Cerebellar nuclear complex (tissue), 1 donor: ENCODE measurements around the gene CABLES2.

ENCODE experiments used
- DNase-seq, 2 experiments: peaks; one replicate each; lab custom pipeline; 2025; lab: John Stamatoyannopoulos, UW

CABLES2 gene

GRCh38 chr20:62404112-62404665, 2.9 kb downstream of the CABLES2 start:
- no peak for DNase-seq

GRCh38 chr20:62403331-62403730, 3.8 kb downstream of the CABLES2 start:
- DNase-seq = no peak

GRCh38 chr20:62402456-62403150, 4.5 kb downstream of the CABLES2 start:
- no peak for DNase-seq

- no peak for DNase-seq
Measured at GRCh38 chr20:62401331-62401779, 5.7 kb downstream of the CABLES2 start.

- no peak for DNase-seq
Measured at GRCh38 chr20:62400541-62400940, 6.5 kb downstream of the CABLES2 start.

GRCh38 chr20:62400021-62400420, 7.1 kb downstream of the CABLES2 start:
- DNase-seq = no peak

GRCh38 chr20:62398120-62398821, 8.8 kb downstream of the CABLES2 start:
- DNase-seq = no peak

GRCh38 chr20:62396367-62397239, 10.5 kb downstream of the CABLES2 start:
- DNase-seq = no peak

- no peak for DNase-seq
Measured at GRCh38 chr20:62395311-62396242, 11.5 kb downstream of the CABLES2 start.

- no peak for DNase-seq
Measured at GRCh38 chr20:62394248-62395245, 12.5 kb downstream of the CABLES2 start.

- DNase-seq = no peak
Measured at GRCh38 chr20:62393830-62394229, 13.3 kb downstream of the CABLES2 start.

- no peak for DNase-seq
Measured at GRCh38 chr20:62393335-62393665, 13.8 kb downstream of the CABLES2 start.

- DNase-seq = no peak
Measured at GRCh38 chr20:62392621-62393334, 14.3 kb downstream of the CABLES2 start.

- DNase-seq = no peak
Measured at GRCh38 chr20:62392077-62392418, 15.0 kb downstream of the CABLES2 start.

- DNase-seq = no peak
Measured at GRCh38 chr20:62391165-62392076, 15.7 kb downstream of the CABLES2 start.

GRCh38 chr20:62390317-62391164, 16.5 kb downstream of the CABLES2 start:
- DNase-seq = no peak

- no peak for DNase-seq
Measured at GRCh38 chr20:62389601-62390087, 17.4 kb downstream of the CABLES2 start.
